HepG2 (cell line): ENCODE results near the gene CREBRF. TPM values are rescaled to one million over a fixed set of nuclear protein-coding genes. Genes with fewer than 3 reads are reported as not detected.

Source experiments
- CREB1 ChIP-seq, 2 experiments: fragments of 450-650 bp in 1 of 2; IDR thresholded peaks; 2 replicates each; pipeline ENCODE4 v1.6.1; 2016 to 2017; ENCODE audit warnings: control low read depth in 1 of 2, mild to moderate bottlenecking in 1 of 2, missing compliant biosample characterization in 1 of 2, missing genetic modification characterization in 1 of 2
- ELK4 ChIP-seq: sonication (generic); formaldehyde crosslinking; IDR thresholded peaks from 2 replicates; pipeline ENCODE4 v1.9.0; 2021; ENCODE audit warnings: missing genetic modification reagents, borderline replicate concordance
- FOXC1 ChIP-seq: sonication (generic); formaldehyde crosslinking; IDR thresholded peaks from 2 replicates; pipeline ENCODE4 v1.8.0; 2022; ENCODE audit warnings: mild to moderate bottlenecking, missing genetic modification reagents, borderline replicate concordance
- GLI4 ChIP-seq: sonication (generic); formaldehyde crosslinking; IDR thresholded peaks from 2 replicates; pipeline ENCODE4 v1.5.1; 2020; ENCODE audit warnings: missing genetic modification reagents, mild to moderate bottlenecking, moderate library complexity, borderline replicate concordance
- HBP1 ChIP-seq: IDR thresholded peaks from 2 replicates; pipeline ENCODE4 v1.6.1; 2016; ENCODE audit warnings: low read depth, control low read depth
- KMT2B ChIP-seq: IDR thresholded peaks from 2 replicates; pipeline ENCODE4 v1.6.1; 2016; ENCODE audit warnings: missing genetic modification reagents, missing compliant biosample characterization
- RELA ChIP-seq: sonication (generic); formaldehyde crosslinking; IDR thresholded peaks from 2 replicates; pipeline ENCODE4 v1.4.0; 2020; ENCODE audit warnings: missing genetic modification reagents
- TBX2 ChIP-seq: sonication (generic); formaldehyde crosslinking; IDR thresholded peaks from 2 replicates; pipeline ENCODE4 v1.5.0; 2020; ENCODE audit warnings: missing genetic modification reagents, mild to moderate bottlenecking, borderline replicate concordance
- UBTF ChIP-seq: sonication (generic); formaldehyde crosslinking; IDR thresholded peaks from 2 replicates; pipeline ENCODE4 v1.4.0; 2020; ENCODE audit warnings: mild to moderate bottlenecking, missing genetic modification reagents
- ZMYM4 ChIP-seq: sonication (generic); formaldehyde crosslinking; IDR thresholded peaks from 2 replicates; pipeline ENCODE4 v1.8.1; 2023; ENCODE audit warnings: mild to moderate bottlenecking, missing genetic modification reagents
- ZNF143 ChIP-seq: sonication (generic); formaldehyde crosslinking; IDR thresholded peaks from 2 replicates; pipeline ENCODE4 v1.4.0; 2020; ENCODE audit warnings: missing genetic modification reagents
- ZNF589 ChIP-seq: sonication (generic); formaldehyde crosslinking; conservative IDR thresholded peaks from 2 replicates; pipeline ENCODE4 v1.8.0; 2022; ENCODE audit warnings: mild to moderate bottlenecking, moderate library complexity, missing genetic modification reagents
- ZSCAN31 ChIP-seq: sonication (generic); formaldehyde crosslinking; IDR thresholded peaks from 2 replicates; pipeline ENCODE4 v1.5.0; 2020; ENCODE audit warnings: low read depth, mild to moderate bottlenecking, missing genetic modification reagents
- polyA plus RNA-seq, 8 experiments: library from polyadenylated mRNA; depleted of rRNA in 3 of 8; stranded (reverse) in 7 of 8; unstranded in 1 of 8; fragments of >200 nt; fragmentation: Illumina TruSeq in 4 of 8; extraction: Trizol in 4 of 8; gene quantifications; 2 replicates each; pipeline versions ENCODE4 v1.2.1 to v1.2.3, GENCODE V29; 2011 to 2016; ENCODE audit warnings: low read depth in 4 of 8, missing spikeins in 1 of 8, mixed read lengths in 1 of 8; ENCODE audit not compliant: insufficient read depth in 1 of 8
- total RNA-seq, 5 experiments: library from RNA; depleted of rRNA; stranded (reverse); fragments of >200 nt; fragmentation: Illumina TruSeq; extraction: Trizol; gene quantifications; 2 replicates each; pipeline ENCODE4 v1.2.3, GENCODE V29; 2016; ENCODE audit warnings: low read depth in 1 of 5
- TF ChIP-seq, protein P1 (sequence below): sonication (generic); formaldehyde crosslinking; IDR thresholded peaks from 2 replicates; pipeline ENCODE4 v1.4.0; 2020; ENCODE audit warnings: mild to moderate bottlenecking, low read depth, missing genetic modification reagents

CREBRF gene
- total and polyA plus RNA-seq, 2 of the 13 experiments (the other 11 are each of a cell fraction or from before 2014, with no cell fraction given) = 4.5 to 10.2 TPM

DNA sequence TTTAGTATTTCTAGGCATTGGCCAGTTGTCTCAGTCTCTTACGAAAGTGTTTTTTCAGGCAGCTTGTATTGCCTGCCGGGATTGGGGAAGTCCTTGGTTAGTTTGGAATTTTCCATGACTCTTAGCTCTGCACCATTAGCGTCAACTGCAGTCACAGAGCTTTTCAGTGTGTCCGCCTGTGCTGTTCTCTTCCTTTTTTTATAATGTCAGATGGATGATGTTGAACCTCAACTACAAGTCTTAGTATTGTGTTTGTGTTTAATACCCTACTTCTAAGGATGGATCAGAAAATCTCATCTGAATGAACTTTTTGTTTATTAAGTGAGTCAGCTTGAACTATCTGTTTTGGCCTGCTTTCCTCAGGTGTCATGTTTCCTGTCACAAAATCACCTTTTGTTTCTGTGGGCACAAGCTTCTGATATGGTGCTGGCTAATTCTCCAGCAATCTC is 39.5 kb upstream of the CREBRF start (continued):
- TF ChIP-seq, protein P1, sequence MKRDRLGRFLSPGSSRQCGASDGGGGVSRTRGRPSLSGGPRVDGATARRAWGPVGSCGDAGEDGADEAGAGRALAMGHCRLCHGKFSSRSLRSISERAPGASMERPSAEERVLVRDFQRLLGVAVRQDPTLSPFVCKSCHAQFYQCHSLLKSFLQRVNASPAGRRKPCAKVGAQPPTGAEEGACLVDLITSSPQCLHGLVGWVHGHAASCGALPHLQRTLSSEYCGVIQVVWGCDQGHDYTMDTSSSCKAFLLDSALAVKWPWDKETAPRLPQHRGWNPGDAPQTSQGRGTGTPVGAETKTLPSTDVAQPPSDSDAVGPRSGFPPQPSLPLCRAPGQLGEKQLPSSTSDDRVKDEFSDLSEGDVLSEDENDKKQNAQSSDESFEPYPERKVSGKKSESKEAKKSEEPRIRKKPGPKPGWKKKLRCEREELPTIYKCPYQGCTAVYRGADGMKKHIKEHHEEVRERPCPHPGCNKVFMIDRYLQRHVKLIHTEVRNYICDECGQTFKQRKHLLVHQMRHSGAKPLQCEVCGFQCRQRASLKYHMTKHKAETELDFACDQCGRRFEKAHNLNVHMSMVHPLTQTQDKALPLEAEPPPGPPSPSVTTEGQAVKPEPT (CRISPR knock-in tag) = no peak
- TF ChIP-seq KMT2B (CRISPR knock-in tag) = no peak; the same call in 1 of the 2 replicates
- TF ChIP-seq ZMYM4 (CRISPR knock-in tag) = peak; percentile 5; the same call in 1 of the 2 replicates
- no peak for TF ChIP-seq ZSCAN31 (CRISPR knock-in tag)
- TF ChIP-seq CREB1 (IDR thresholded peaks at IDR 0.05) = no peak
- 0 out of 2 replicates have a peak, but pooled peaks have one; percentile 29 for TF ChIP-seq CREB1 (CRISPR knock-in tag; IDR thresholded peaks at IDR 0.05)
- TF ChIP-seq RELA (CRISPR knock-in tag) = 0 out of 2 replicates have a peak, but pooled peaks have one; percentile 24
- TF ChIP-seq HBP1 = no peak
- no peak for TF ChIP-seq ZNF589 (CRISPR knock-in tag)
- TF ChIP-seq UBTF (CRISPR knock-in tag) = no peak
- TF ChIP-seq ELK4 (CRISPR knock-in tag) = no peak
- no peak for TF ChIP-seq GLI4 (CRISPR knock-in tag)
- no peak for TF ChIP-seq FOXC1 (CRISPR knock-in tag)
- TF ChIP-seq ZNF143 (CRISPR knock-in tag) = peak; percentile 25; the same call in 1 of the 2 replicates
- peak; percentile 49; the same call in 1 of the 2 replicates for TF ChIP-seq TBX2 (CRISPR knock-in tag)
